ENCODE results near the gene ACOXL.

The ACOXL gene

GRCh38 chr2:110784047-110784631 lies 51.8 kb downstream of the ACOXL start:
- no peak for TF ChIP-seq CTCF (IDR thresholded peaks at IDR 0.05)

GRCh38 chr2:110785439-110785838 lies 53.1 kb downstream of the ACOXL start:
- no peak for TF ChIP-seq CTCF (IDR thresholded peaks at IDR 0.05)

- no peak for TF ChIP-seq CTCF (IDR thresholded peaks at IDR 0.05)
Measured at GRCh38 chr2:110788976-110789375, 56.6 kb downstream of the ACOXL start.

GRCh38 chr2:110789706-110790105 lies 57.3 kb downstream of the ACOXL start:
- no peak for TF ChIP-seq CTCF (IDR thresholded peaks at IDR 0.05)

- TF ChIP-seq CTCF (IDR thresholded peaks at IDR 0.05) = no peak
Measured at GRCh38 chr2:110790907-110791306, 58.5 kb downstream of the ACOXL start.

- TF ChIP-seq CTCF (IDR thresholded peaks at IDR 0.05) = no peak
Measured at GRCh38 chr2:110791435-110791834, 59.1 kb downstream of the ACOXL start.

- no peak for TF ChIP-seq CTCF (IDR thresholded peaks at IDR 0.05)
Measured at GRCh38 chr2:110793034-110793433, 60.7 kb downstream of the ACOXL start.

- no peak for TF ChIP-seq CTCF (IDR thresholded peaks at IDR 0.05)
Measured at GRCh38 chr2:110794390-110794789, 62.0 kb downstream of the ACOXL start.

Data from LNCAP (cell line).